GM19238 (cell line): ENCODE measurements around the gene TRAF1.
"Not testable (repeated sequence)": the region's sequence is repeated elsewhere in the genome, so short reads cannot be mapped to it uniquely, and the experiment has no call there.

Source experiments
- DNase-seq: peaks from one replicate; pipeline ENCODE4 v3.0.0; 2011; ENCODE audit warnings: low spot score; ENCODE audit not compliant: insufficient read length

The TRAF1 gene, protein sequence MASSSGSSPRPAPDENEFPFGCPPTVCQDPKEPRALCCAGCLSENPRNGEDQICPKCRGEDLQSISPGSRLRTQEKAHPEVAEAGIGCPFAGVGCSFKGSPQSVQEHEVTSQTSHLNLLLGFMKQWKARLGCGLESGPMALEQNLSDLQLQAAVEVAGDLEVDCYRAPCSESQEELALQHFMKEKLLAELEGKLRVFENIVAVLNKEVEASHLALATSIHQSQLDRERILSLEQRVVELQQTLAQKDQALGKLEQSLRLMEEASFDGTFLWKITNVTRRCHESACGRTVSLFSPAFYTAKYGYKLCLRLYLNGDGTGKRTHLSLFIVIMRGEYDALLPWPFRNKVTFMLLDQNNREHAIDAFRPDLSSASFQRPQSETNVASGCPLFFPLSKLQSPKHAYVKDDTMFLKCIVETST

GRCh38 chr9:120926397-120926928 lies at the start of gene TRAF1:
Gene TRAF1 (minus strand): TSS chr9:120926796. CDS start chr9:120926075, 721 bp downstream.
- no peak for DNase-seq

DNA sequence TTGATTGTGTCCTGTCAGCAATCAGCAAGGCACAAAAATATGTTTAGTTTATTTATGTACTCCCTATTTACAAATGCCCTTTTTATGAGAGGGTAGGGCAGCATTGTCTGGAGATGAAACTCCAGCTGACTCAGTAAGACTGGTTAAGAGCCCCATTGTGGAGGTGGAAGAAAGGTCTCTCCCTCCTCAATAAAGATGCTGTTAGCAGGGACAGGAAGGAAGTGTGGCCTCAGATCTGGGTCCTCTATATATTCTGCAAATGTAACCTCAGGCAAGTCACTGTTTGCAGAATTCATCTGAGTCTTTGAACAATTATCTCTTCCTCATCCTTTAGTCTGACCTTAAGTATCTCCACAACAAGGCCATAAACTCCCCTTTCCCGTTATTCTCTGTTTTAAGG lies 48.3 kb upstream of the TRAF1 start:
- no peak for DNase-seq

DNA sequence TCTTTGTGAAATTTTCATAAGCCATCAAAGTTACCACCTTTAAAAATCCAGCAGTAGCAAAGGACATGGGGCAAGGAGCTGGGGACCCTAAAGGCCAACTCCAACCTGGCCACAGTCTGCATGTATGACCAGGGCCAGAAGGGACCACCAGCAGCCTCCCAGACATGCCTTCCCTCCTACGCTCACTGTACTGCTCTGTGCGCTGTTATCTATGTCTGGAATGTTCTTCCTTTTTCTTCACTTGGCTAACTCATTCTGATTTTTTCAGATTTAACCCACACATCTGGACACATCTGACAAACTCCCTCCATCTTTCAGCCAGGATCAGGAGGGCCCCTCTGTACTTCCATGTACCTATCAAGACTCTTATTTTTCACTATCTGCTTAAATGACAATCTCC lies 47.6 kb upstream of the TRAF1 start:
- DNase-seq = no peak

DNA sequence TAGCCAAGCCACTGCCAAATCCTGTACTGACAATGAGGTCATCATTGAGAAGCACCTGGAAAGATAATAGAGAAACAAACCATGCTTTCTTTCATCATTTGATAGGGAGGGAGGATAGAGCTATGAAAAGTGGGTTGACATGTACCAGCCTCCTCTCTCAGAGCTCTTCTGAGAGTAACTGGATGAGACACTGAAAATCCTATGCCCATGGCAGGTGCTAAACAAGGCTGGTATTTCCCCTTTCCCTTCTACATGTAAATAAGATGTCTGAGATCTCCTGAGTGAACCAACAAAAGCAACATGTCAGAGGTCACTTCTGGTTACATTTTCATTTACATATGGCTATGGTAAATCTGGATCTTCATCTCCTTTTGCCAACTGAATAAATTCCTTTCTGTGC lies 45.3 kb upstream of the TRAF1 start:
- no peak for DNase-seq

GRCh38 chr9:120971471-120971870 lies 44.9 kb upstream of the TRAF1 start:
- DNase-seq = not testable (repeated sequence)

DNA sequence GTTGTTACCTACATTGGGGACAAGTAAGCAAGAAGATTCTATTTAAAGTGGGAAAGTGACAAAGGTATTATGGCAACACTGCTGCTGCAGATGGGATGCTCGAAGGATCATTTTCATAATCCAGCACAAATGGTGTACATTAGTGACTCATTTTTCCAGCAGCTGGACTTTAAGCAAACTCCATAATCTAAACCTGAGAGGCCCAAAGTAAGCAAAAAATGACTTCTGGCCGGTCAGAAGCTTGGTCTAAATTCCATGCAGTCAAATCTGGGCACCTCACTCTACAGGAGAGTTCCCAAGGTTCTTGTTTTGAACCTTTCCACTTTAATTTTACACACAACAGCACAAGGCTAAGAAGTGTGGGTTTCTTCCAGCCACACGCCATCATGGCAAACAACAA lies 43.6 kb upstream of the TRAF1 start:
- DNase-seq = no peak

GRCh38 chr9:120966013-120966369 lies 39.4 kb upstream of the TRAF1 start:
- no peak for DNase-seq

- no peak for DNase-seq
These were observed 38.9 kb upstream of the TRAF1 start for GRCh38 chr9:120965344-120966012.

DNA sequence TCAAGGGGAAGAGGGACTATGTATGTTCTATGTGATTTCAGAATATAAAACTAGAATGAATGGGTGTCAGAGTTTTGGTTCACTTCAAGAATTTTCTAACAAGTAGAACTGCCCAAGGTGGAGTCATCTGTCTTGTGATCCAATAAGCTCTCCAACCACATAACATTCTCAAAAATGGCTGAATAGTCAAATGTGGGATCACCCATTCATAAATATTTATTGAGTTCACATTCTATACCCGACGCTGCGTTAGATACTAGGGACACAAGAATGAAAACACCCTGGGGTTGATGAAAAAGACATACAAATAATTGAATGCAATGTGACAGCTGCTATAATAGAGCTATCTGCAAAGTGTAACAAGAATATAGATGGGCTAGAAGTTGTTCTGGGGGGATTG lies 35.3 kb upstream of the TRAF1 start:
- no peak for DNase-seq

GRCh38 chr9:120960001-120960400 lies 33.4 kb upstream of the TRAF1 start:
- DNase-seq = no peak

DNA sequence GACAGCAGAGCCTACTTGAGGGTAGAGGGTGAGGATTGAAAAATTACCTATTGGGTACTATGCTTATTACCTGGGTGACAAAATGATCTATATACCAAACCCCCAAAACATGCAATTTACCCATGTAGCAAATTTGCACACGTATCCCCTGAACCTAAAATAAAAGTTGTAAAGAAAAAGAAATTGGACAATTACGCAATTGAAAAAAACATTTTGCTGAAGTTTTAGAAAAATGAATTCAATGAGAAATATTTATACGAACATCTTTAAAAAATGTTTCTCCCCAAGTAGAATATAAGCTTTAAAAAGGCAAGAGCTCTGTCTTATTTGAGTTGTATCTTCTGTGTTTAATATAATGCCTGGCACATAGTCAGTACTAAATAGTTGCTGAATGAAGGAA lies 30.3 kb upstream of the TRAF1 start:
- DNase-seq = no peak

GRCh38 chr9:120951960-120952618 lies 25.5 kb upstream of the TRAF1 start:
- no peak for DNase-seq

GRCh38 chr9:120950421-120951388 lies 24.1 kb upstream of the TRAF1 start:
- no peak for DNase-seq

- DNase-seq = no peak
These were observed 22.7 kb upstream of the TRAF1 start for GRCh38 chr9:120949290-120949689.

- no peak for DNase-seq
These were observed 22.2 kb upstream of the TRAF1 start for GRCh38 chr9:120948824-120949223.

DNA sequence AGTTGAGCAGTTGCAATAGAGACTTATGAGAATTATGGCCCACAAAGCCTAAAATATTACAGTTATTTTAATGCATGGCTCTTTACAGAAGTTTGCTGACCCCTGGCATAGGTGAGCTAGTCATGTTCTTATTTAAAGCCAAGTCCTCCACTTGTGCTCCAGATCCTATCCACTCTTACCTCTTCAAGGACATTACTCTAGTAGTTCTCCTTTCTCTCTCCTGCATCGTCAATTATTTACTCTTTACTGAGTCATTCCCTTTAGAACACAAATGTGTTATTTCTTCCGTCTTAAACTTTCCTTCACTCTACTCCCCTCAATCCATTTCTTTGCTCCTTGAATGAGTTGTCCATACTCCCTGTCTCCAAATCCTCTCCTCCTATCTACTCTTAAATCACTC lies 20.6 kb upstream of the TRAF1 start:
- DNase-seq = no peak

GRCh38 chr9:120946259-120946658 lies 19.7 kb upstream of the TRAF1 start:
- DNase-seq = no peak

- DNase-seq = no peak
These were observed 18.4 kb upstream of the TRAF1 start for GRCh38 chr9:120944948-120945347.

DNA sequence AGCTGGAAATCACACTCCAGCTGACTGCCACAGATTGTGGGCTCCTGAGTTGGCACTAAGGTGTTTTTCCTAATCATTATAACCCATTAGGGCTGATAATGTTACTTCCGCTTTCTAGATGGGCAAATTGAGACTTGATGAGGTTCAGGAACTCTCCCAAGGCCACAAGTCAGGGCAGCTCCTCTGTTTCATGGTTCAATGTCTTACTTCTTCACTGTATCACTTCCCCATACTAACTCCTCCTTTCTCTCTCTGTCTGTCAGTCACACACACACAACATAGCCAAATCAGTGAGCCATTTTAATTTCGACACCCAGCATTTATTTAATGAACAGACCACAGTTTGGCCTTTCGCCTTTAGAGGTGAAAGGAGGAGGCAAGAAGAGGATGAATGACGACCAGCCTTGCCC lies 17.8 kb upstream of the TRAF1 start:
- DNase-seq = peak; percentile 58

DNA sequence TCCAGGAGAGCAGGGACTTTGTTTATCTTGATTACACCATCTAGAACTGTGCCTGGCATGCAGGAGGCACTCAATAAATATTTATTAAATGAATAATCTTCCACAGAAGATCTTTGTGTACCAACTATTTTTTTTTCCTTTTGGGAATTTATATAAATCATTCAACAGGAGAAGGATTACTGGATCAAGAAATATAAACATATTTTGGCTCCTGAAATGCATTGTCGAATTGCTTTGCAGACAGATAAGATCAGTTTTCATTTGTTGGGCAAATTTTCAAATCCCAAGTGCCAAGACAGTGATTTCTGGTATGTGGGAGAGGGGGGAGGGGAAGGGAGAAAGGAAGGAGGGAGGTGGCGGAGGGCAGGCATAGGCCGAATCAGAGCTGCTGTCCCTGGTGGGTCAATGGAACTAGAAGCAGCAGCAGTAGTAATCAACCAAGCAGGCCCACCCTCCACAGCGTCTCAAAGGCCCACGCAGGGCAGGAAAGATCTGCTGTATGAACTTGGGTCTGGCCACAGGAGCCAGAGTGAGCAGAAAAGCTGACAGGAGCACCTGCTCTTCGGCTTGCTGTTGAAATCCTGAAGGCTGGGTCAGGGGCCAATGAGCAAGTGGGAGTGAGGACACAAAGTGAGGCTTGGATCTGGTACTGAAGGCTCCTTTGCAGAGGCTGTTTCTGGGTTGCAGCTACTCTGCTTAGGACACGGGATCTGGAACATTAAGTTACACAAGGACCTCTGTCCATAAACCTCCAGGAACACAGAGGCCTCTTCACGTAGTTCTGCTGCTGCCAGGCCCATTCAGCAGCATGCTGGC lies 15.8 kb upstream of the TRAF1 start:
- DNase-seq = no peak
